NCI-H226 (cell line): ENCODE data around the gene TUBB2B.
A peak's percentile ranks its signal among the peaks of the same experiment; 100 is the strongest.

Source experiments
- DNase-seq: peaks from one replicate; pipeline ENCODE4 v3.0.0-alpha.2; 2015

Gene TUBB2B

DNA sequence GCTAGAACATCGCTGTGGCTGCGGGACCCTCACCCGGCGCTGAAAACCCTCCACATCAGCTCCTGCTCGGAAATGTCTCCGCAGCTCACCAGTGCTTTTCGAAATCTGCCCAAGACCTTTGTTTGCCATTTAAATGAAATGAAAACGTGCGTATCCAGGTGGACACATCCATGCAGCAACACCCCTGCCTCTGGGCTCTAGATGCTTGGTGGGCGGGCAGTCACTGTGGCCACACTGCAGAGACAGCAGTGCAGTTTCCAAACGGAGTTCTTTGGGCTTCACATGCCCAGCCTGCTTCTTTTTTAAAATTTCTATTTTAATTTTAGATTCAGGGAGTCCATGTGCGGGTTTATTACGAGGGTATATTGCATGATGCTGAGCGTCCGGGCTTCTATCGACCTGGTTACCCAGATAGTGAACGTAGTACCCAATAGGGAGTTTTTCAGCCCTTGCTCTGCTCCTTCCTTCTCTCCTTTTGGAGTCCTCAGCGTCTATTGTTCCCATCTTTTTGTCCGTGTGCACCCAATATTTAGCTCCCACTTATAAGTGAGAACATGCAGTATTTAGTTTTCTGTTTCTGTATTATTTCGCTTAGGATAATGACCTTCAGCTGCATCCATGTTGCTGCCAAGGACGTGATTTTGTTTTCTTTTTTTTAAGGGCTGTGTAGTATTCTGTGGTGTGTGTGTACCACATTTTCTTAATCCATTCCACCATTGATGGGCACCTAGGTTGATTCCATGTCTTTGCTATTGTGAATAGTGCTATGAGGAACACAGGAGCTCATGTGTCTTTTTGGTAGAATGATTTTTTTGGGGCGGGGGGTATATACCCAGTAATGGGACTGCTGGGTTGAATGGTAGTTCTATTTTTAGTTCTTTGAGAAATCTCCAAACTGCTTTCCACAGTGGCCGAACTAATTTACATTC, 4.8 kb upstream of the TUBB2B start:
- no peak for DNase-seq

DNA sequence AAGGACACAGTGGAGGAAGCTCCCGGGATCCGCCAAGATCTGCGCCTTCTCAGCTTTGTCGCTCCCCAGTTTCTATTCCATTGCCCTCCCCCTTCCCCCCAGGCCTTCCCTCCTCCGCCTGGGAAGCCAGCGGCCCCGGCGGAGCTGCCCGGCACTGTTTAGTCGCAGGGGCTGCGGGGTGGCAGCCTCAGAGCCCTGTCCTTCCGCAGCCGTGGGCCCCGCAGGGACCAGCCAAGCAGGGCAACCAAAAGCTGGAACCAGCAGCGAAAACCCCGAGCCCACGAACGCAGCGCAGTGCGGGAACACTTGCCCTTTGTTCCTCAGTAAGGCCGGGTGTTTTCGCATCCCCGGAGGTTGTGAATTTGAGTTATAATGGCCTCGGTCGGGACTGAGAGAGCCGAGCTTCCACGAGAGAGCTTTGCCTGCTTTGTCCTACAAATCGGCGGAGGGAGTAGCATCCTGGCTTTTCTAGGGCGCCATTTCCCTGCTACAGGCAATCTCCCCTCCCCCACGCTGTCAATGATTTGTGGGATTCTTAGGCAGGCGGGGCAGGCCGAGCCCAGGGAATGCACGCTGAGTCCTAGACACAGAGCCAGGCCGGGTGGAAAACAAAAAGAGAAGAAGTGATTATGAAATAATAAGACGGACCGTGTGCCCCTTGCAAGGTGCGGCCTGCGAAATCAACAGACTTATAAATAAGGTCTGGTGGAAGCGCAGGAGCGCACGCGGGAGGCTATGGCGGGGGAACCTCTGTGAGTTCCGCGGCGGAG, 4.0 kb upstream of the TUBB2B start:
- no peak for DNase-seq

DNA sequence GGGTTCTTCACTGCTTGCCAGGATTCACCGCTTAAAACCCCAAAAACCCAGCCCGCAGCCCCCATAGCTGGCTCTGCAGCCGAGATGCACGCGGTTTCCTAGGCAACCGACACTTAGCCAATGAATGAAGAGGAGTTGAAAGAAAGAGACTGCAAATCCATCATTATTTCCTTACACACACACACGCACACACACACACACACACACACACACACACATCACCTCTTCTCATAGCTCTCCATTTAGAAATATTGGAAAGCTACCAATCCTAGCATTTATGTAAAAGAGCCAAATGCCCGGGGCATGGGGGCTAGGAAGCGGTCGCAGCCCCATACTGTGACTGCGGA, 3.4 kb upstream of the TUBB2B start:
- no peak for DNase-seq

DNA sequence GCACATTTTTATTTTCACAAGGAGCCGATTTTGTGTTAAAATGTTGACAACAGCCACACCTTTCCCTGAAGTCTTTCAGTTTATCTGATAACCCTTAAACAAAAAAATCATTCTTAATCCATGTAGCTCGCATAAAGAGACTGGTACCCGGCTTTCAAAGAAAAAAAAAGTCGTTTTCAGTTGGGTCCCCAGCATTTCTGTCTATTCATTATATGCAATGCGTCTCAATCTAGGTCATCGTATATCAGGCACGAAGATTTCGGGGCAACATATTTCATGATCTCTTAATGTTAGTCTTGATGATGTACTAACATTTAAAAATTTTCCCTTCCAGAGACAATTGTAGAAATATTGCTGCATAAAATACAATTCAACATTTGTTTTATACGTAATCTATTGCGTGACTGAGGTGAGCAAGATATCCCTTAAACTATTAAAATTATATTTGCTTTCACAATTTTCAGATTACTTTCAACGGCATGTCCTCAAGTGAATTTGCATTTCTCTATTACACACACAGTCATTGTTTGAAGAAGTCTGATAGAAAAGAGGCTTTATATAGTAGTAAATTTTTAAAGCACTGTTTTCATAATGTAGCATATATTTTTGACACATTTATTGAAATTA, 2.9 kb upstream of the TUBB2B start:
- DNase-seq, result no peak

DNA sequence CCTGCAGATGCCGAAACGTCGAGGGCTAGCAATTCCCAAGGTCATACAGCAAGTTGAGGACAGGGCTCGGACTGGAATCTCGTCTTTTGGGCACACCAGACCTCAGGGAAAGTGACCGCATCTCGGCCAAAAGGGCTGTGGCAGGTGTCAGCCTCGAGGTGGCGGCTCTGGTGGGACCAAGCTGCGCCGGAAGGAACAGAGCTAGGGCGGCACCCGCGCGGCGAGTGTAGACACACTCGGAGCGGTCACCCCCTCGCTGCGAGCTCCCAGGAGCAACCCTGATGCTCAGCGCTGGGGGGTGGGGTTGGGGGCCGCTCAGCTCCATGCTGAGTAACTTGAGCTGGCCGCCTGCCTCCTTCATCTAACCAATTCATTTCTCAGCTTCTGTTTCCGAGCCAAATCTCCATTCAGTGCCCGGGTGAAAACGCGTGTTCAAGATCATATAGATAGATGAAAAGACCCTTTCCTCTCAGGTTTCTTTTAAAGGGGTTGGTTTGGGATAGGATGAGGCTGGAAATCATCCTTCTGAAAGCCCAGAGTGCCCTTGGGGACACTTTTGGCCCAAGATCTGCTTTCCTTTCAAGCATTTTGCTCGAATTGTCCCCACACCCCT, 2.2 kb upstream of the TUBB2B start:
- DNase-seq, result no peak

DNA sequence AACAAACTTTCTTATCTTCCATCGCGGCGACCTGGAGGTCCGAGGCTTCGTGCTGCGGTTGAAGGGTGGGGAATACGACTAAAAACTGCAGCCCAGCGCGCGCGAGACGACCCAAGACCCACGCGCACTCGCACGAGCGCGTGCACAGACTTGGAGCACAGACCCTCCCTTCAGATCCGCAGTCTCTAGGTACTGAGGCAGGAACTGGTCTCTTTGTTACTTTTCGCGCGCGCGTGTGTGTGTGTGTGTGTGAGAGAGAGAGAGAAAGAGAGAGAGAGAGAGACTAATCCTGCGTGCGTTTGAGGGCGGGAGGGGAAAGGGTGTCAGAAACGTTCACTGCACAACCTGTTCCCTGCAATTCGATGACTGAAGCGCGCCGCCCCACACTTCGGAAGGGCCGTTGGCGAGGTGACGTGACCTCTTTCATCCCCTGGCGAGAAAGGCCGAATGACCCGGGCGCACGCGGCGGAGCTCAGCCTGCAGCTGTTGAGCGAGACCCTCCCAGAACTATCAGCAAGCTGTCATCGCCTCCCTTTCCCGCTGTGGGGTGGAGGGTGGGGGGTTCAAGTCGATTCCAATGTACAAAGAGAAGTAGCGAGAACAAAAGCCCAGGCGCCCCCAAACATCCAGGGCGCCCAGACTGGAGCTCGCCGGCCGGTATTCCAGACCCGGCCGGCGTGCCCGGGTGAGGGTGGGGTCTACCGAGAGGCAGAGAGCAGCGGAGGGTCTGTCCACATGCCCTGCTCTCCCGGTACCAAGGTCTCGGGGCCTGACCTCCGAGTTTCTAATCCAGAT, 1.5 kb upstream of the TUBB2B start:
- no peak for DNase-seq

DNA sequence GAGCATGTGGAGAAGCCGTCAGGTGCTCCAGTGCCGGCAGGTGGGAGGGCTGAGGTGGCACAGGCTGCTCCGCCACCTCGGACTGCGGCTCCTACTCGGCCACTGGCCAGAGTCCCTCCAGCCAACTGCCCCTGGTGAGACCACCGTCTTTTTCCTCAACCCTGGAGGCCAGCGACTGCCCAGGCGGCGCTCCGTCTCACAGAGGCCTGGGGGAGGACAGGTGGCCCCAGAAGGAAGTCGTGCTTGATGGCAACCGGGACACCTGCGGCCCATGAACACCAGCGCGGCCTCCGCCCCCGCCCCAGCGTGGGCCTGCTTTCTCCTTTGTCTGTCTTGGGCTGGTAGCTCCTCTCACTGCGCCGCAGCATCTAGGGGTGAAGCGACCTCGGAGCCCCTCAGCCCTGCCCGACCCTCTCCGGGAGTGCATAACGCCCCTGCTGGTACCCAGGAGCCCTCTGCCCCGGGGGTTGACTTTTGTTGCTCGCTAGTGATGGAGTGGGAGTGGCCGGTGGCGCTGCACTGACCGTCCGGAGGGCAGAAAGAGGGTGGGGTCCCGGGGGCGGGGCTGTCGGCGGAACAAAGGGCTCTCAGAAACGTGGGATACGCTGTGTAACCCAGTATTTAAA, 706 bp upstream of the TUBB2B start:
- DNase-seq, result no peak

DNA sequence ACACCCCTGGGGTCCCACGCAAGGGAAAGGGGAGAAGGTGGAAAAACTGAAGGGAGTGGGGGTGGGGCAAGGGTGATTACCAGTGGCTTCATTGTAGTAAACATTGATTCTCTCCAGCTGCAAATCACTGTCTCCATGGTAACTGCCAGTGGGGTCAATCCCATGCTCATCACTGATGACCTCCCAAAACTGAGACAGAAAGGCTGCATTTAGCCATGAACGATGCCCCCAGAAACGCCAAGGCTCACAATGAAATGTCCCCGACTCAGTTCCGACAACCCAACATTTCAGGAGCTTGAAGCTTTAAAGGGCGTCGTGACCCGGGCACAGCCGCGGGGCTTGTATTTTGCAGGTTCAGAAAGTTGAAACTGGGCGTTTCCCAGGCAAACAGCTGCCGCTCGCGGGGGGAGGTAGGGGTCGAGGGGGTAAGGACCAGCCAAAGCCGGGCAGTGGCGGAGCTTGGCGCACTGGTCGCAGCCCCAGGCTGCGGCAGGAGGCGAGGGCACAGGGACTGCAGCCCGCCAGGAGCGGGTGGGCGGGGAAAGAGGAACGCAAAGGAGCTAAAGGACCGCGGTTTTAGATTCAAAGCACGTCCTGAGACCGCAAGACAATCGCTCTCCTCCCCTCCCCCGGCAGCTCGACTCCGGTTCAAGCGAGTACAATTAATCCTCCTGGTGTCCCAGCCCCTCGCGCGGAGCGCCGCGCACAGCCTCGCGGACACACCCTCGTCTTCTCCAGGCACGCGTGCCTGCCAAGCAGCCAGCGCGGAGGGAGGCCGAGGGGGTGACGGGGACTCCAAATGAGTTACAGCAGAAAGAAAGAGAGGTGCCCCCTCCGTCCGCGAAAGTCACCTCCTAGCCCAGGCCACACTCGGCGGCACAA, 731 bp downstream of the TUBB2B start:
- DNase-seq, result no peak

DNA sequence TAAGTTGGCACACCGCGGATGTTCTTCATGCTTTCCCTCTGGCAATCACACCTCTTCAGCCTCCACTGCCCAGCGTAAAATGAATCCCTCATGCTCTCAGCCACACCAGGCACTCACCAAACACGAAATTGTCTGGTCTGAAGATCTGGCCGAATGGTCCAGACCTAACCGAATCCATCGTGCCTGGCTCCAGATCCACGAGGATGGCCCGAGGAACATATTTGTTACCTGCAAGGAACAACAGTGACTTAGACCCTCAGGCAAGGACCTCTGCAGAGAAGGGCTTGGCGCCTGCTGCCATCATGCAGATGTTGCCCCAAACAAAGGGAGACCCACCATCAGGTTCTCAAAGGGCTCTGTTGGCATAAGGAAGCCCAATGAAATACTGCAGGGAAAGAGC, 1.4 kb downstream of the TUBB2B start:
- DNase-seq, result no peak

DNA sequence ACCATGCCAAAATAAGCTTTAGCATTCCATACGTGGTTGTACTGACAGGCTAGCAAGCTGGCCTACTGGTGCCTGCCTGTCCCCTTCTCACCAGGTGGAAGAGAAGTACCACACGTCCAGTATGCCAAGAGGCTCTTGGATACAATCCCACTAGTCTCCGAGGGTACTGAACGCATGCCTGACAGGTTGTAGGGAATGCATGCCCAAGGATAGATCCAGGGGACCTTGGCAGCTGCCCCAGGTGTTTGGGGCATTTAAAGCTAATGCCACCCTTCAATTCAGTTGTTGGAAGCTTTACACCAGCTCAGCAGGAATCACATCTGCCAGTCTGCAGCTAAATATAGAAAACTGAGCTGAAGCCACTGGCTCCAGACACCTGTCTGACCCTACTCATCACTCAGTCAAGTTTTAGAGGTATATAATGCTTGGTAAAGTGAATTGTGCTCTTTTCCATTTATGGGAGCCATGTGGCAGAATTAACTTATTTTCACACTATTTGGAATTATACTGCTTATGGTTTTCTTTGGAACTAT, 4.9 kb downstream of the TUBB2B start:
- DNase-seq, result no peak

DNA sequence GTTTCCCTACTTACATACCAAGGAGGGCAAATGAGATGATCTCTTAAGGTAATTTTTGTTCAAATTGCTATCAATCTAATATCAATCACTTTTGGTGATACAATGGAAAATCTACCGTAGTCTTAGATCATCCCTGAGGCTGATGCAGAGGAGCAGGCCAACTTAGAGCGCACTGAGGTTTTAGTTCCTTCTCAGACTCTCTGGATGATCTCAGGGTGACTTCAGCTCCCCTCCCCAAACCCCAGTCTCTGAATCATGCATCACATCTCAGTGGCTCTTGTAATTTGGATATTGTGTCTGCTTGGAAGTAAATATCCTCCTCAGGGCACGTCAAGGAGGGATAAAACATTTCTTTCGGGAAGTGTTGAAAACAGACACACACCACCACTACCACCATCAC, 5.9 kb downstream of the TUBB2B start:
- DNase-seq, result no peak

DNA sequence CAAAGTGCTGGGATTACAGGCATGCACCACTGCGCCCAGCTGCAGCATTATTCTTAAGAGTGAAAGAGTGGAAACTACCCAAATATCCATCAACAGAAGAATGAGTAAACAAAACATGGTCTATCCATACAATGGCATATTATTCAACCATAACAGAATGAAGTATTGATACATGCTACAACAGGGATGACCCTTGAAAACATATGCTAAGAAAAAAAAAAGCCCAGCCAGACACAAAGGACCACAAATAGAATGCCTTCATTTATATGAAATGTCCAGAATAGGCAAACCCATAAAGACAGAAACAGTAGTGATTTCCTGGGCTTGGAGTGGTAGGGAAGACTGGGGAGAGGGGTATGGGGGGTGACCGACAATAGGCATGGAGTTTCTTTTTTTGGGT, 7.1 kb downstream of the TUBB2B start:
- DNase-seq, result no peak

DNA sequence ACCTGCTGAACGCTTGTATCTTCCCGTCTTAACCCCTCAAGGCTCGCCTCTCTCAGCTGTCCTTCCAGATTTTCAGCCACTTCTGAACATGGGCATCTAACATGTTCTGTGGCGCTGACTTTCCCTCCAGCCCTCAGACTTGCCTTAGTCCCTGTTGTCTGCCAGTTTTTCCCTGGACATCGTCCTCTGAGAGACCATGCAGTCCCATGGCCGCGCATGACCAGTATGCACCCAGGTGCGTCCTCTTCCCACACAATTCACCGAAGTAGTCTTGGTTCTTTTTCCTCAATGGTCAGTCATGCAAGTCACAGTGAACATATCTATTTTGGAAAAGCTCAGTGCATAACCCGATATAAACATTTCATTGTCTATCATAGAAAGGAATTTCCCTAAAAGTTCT, 9.2 kb downstream of the TUBB2B start:
- DNase-seq, result no peak

DNA sequence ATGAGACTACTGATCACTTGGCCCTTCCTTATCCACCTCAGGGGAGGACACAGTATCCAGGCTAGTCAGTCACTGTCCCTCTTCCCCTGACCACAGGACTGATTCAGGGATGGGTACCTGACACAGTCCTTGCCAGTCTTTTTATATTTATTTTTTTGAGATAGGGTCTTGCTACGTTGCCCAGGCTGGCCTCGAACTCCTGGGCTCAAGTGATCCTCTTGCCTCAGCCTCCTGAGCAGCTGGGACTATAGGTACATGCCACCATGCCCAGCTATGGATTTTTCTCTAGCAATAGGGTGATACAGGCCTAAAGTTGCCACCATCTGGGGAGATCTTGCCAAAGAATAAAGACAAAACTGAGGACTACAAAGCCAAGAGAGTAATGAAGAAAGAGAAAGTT, 10.2 kb downstream of the TUBB2B start:
- no peak for DNase-seq

DNA sequence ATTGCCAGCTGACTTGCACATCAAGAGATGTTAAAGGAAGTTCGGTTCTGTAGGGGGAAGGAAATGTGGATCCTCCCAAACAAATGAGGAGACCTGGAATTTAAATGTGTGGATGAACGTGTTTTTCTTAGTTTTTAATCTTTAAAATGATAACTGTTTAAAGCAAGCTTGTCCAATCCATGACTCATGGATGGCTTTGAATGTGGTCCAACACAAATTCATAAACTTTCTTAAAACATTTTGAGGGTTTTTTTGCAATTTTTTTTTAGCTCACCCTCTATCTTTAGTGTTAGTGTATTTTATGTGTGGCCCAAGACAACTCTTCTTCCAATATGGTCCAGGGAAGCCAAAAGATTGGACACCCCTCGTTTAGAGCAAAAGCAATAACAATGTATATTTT, 12.6 kb downstream of the TUBB2B start:
- no peak for DNase-seq

DNA sequence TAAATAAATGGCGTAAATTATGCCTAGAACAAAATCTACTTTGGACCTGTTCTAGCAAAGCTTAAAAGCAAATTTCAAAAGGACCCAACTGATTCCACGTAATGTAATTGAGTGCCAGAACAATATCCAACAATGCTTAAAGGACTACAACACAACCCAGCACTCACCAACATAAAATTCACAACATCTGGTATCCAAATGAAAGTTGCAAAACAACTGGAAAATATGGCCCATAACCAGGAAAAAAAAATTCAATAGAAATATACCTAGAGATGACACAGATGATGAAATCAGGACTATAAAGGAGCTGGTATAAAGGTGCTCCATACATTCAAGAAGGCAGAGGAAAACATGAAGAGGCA, 14.1 kb downstream of the TUBB2B start:
- no peak for DNase-seq

DNA sequence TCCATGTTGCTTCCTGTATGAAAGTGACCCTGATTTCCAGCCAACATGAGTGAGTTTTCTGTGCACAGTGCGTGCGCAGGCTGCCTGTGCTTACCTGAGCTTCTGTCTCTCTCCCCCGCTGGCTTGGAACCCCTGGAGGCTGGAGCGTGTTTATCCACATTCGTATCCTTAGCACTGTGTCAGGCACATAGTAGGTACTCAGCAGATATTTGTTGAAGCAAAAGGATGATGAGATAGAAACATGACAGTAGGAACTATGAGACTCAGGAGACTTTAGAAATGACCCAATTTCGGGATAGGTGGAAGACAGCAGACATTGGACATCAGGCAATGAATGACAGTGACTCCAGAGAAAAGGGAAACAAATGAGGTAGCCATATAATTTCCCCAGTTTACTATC, 15.2 kb downstream of the TUBB2B start:
- no peak for DNase-seq

DNA sequence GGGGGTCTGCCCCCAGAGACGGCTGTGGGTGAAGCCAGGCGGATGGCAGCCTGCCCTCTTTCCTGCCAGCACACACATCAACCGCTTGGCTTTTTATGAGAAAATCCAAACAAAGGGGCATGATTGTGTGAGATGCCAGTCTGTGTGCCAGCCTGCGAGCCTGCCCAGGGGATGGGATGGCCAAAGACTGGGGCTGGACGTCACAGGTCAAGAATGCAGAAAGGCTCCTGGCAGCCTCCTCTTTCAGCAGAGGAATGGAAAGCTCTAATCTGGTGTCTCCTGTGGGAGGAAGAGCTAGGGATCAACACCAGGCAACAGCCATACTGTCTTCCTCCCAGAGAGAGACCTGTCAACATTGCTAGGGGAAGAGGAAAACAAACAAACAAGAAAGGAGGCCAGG, 15.8 kb downstream of the TUBB2B start:
- DNase-seq, result peak; percentile 96

DNA sequence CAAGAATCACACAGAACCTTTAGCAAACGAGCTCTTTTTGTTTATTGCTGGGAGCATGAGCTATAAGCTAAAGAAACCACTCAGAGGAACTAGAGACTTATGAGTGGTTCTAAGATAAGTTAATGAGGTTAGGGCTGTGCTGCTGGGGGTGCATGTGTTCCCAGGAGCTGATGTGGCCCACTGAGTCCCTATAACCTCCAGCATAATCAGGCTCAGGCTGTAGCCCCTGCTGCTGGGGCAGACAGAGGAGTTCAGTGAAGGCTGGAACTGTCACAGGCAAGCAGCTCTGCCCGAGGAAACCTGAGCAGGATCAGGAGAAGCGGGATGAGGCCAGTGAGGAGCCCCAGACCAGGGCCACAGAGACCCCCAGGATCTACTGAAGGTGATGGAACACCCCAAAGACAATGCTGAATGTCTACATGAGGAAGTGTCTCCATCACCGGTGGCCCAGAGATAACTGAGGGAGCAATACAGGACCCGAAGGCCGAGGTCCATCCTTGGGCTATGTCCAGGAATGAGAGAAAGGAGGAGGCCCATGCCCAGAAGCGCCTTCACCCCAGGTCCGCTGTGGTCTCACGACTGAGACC, 17.3 kb downstream of the TUBB2B start:
- no peak for DNase-seq
